HS-27A (cell line): ENCODE measurements around the gene LRRC71.

Experiments
- DNase-seq: peaks from one replicate; pipeline ENCODE4 v3.0.0-alpha.2; 2012; ENCODE audit warnings: low read depth, missing footprints

The LRRC71 gene

DNA sequence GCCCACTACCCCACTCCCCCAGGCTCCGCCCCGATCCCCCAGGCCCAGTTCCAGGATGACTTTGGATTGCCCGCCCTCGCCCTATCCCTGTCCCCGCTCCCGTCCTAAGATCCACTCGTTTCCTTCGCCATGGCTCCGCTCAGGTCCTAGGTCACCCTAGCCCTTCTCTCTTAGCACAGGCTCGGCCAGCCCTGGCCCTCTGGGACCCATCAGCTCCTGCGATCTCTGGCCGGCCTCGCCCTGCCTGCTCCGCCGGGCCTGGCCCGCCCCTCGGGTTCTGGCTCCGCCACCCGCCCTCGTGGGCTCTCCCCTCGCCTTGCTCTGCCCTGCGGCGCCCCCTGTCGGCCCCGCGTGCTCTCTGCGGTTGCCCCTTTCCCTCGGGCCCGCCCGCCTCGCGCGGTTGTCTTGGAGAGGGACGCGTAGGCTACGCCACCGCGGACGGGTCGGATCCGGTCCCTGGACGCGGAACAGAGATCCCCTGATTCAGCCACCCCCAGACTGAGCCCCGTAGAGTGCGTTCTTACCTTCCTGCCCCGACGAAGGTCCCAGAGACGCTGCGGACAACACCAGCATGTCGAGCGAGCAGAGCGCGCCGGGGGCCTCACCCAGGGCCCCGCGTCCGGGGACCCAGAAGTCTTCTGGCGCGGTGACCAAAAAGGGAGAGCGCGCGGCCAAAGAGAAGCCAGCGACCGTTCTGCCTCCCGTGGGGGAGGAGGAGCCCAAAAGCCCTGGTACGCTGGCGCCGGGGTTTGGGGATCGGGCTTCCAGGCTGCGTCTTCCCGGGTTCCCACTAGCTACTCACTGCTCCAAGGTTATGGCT lies at the start of gene LRRC71:
TSS of gene LRRC71 (plus strand) at position 400 of the 820 bp plus-strand sequence. CDS start at position 572, 172 bp downstream.
- DNase-seq: no peak

DNA sequence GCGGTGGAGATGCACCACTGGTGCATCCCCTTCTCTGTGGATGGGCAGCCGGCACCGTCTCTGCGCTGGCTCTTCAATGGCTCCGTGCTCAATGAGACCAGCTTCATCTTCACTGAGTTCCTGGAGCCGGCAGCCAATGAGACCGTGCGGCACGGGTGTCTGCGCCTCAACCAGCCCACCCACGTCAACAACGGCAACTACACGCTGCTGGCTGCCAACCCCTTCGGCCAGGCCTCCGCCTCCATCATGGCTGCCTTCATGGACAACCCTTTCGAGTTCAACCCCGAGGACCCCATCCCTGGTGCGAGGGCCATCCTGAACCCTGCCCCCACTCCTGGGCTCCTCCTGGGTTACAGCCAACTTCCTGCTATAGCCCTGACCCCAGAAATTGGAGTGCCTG lies 46.8 kb upstream of the LRRC71 start:
- DNase-seq: no peak

DNA sequence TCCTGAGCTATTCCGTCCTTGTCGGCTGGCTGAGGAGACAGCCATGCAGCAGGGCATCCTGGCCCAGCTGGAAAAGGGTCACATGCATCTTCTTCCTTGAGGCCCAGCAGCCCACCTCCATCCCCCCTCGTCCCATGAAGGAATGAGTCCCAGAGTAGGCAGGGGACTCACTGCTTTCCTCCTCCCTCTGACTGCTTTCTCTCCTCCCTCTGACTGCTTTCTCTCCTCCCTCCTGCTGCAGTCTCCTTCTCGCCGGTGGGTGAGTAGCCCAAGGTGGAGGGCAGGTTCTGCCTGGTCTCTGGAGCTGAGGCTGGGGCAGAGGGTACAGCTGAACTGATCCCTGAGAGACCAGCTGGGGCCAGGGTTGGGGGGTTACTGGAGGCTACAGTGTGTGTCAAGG lies 46.3 kb upstream of the LRRC71 start:
- no peak for DNase-seq

DNA sequence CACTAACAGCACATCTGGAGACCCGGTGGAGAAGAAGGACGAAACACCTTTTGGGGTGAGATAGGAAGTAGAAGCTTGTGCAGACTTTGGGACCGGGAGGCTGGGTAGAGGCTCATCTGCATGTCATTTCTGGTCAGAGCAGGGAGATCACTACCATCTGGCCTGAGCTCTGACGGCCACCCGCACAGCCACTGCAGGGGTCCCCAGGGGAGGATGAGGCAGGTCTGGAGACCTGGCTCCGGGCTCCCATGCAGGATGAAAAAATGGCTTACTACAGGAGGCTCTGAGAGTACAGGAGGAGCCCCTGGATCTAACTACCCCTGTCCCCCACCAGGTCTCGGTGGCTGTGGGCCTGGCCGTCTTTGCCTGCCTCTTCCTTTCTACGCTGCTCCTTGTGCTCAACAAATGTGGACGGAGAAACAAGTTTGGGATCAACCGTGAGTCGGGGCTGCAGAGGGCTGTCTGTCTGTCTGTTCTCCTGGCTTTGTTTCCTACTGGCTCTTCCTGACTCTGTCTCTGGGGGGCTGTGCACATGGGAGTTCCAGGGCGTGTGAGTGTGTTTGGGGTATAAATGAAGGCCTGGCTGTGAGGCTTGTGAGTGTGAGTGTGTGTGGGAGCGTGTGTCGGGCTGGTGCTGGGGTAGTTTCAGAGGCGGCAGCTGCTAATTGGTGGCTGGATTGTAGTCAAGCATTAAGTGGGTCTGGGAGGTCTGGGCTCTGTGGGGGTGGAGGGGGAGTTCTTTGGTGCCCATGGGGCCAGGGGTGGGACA lies 45.7 kb upstream of the LRRC71 start:
- DNase-seq: no peak

DNA sequence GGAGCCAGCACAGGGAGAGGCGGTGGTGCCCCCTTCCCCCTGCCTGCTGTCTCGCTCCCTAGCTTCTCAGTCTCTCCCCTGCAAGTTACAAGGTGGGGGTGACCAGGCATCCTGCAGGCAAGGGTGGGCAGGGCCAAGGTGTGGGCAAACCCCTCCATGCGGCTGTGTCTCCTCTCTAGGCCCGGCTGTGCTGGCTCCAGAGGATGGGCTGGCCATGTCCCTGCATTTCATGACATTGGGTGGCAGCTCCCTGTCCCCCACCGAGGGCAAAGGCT lies 45.2 kb upstream of the LRRC71 start:
- DNase-seq: no peak

DNA sequence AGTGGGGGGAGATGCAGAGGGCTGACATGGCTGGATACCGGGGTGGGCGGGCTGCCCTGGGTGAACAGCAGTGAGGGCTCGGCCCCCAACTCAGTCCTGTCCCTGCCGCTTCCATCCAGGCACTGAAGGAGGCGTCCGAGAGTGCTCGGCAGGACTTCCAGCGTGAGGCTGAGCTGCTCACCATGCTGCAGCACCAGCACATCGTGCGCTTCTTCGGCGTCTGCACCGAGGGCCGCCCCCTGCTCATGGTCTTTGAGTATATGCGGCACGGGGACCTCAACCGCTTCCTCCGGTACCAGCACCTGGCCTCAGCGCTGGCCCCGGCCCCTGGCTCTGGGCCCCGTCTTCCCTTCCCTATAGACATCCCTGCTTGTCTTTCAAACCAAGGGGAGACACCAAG lies 44.2 kb upstream of the LRRC71 start:
- DNase-seq: no peak

DNA sequence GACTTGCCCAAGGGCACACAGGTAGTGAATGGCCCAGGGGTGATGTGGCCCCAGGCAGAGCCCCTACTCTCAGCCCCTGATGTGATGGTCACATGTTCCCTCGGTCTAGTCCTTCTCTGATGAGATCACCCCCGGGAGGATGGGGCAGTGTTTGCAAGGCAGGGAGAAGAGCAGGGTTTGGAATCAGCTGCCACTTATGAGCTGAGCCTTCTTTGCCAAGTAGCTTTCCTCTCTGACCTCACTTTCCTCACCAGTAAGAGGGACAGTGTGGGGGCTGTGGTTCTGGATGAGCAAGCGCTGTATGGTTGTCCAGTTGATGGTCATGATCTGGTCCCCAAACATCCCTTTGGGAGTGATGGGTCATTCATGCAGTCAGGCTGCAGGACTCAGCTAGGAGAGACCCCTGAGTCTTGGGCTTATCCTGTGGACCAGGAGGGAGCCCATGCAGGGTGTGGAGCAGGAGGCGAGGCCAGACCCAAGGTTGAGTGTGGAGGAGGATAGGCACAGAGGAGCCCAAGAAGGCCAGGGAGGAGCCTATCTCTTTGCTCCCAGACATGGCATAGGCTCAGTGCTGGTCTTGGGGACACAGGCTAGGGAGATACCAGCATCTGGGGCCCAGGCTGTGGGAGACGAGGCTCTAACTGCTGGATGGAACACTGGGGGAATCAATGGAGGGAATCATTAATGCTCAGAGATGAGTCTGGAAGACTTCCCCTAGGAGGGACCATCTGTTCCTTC lies 42.8 kb upstream of the LRRC71 start:
- no peak for DNase-seq

DNA sequence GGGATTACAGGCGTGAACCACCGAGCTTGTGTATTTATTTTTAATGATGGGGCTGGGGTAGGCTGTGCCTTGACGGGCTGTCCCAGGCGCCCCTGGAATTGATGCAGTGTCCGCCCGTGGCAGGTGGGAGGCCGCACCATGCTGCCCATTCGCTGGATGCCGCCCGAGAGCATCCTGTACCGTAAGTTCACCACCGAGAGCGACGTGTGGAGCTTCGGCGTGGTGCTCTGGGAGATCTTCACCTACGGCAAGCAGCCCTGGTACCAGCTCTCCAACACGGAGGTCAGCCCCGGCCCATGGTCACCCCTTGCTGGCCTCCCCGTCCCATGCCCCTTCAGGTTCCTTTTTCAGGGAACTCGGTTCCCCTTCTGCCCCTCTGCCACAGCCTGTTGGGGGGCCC lies 40.6 kb upstream of the LRRC71 start:
- no peak for DNase-seq

DNA sequence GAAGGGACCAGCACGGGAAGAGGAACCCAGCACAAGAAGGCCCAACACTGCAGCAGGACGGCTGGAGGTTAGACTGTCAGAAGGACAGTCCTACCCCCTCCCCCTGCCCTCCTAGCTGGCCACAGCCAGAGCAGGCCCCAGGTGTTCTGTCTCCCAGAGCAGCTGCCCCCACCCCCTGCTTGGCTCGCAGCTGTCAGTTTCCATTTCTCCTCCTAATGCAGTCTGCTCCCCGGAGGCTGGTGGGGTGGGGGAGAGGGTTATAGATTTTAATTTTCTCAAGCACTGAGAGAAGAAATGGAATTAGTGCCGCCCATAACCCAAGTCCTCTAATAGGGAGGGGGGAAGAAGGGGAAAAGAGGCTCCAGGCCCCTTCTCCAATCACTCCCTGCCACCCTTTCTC lies 40.0 kb upstream of the LRRC71 start:
- no peak for DNase-seq

DNA sequence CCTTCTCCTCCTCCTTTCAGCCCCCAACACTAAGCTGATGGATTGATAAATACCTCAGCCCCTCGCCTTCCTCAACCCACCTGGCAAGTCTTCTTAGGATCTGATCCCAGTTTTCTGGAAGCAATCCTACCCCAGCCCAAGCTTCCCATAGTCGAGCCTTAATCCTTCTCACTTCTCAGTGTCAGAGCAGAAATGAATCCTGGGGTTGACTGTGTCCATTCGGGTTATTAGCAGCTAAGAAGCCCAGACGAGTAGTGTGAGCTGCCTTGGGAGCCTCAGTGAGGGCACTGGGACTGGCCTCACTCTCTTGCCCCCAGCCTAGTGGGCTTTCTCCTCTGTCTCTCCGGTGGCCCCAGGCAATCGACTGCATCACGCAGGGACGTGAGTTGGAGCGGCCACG lies 39.3 kb upstream of the LRRC71 start:
- no peak for DNase-seq

DNA sequence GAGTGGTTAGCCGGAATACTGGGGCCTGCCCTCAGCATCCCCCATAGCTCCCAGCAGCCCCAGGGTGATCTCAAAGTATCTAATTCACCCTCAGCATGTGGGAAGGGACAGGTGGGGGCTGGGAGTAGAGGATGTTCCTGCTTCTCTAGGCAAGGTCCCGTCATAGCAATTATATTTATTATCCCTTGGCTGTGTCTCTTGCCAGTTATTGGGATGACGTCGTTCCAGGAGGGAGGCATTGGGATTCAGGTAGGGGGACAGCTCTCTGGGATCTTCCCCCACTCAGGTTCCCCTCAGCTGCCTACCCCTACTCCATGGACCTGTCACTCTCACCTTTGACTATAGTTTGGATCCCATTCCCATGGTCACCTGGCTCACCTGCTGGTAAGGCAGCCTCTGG lies 38.8 kb upstream of the LRRC71 start:
- DNase-seq: no peak

DNA sequence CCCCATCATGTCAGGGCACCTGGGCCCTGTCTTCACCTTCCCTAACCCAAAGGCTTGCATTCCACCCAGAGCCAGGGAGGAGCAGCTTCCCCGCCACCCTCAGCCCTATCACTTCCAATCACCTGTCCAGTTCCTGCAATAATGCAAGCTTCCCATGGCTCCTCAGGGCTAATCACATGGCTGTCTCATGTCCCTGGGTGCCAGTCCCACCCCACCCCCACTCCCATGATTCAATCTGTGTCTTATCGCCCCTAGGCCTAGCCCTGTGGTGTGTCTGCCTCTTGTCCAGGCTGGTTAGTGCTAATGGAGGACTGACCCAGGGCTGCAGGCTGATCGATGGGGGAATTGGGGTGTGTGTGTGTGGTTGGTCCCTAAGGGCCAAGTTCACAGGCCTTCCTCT lies 37.9 kb upstream of the LRRC71 start:
- DNase-seq: no peak

DNA sequence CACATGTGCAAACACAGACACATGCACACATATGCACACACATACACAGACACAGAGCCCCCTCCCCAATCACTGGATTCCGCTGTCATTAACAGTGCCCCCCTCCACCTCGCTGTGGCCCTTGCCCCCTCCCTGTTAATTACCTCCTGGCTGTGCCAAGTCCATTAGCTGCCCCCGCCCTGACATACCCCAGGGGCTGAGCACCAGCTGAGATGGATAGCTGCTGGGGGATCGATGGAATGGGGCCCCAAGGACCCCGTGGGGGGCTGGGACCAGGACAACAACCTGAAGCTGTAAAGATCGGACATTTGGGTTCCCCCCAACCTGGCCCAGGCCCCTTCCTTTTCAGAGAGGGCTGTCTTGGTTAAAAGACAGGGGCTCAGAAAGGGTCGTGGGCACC lies 36.5 kb upstream of the LRRC71 start:
- DNase-seq: no peak

DNA sequence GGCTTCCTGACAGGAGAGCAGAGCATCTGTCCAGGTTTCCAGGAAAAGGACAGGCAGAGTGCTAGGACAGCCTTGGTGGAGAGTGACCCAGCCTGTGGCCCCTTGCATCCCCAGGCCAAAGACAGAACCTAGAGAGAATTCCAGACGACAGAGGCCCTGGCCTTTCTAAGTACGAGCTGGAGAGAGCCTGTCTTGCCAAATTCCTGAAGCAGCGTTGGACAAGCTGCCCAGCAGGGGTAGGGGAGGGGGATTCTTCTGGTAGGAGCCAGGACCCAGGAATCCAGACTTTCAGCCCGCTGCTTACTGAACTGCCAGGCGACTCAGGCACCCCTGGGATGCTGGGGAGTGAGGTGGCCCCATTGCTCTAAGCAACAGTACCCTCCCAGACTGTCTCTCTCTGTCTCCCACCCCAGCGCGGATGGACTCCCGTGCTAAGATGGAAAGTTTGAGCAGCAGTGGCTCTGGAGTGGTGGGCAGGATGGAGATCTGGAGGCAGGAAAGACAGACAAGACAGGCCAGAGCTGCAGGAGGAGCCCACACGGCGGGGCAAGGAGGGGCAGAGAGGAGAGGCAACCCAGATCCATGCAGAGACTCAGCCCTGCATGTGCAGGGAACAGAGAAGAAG lies 35.8 kb upstream of the LRRC71 start:
- no peak for DNase-seq

DNA sequence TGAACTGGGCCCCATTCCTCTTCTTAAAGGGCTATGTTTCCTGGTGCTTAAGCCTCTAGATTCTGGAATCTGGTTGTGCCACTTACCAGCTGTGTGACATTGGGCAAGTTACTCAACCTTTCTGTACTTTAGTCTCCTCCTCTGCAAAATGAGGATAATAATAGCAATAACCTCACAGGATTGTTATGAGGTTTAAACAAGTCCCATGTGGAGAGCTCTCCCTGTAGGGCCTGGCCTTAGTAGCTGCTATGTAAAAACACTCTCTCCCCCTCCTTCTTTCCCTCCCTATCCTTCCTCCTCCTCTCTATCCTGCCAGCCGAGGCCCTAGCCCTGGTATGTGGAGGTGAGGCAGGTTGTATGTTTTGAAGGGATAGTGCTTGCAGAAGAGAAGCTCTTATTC lies 35.1 kb upstream of the LRRC71 start:
- DNase-seq: no peak

DNA sequence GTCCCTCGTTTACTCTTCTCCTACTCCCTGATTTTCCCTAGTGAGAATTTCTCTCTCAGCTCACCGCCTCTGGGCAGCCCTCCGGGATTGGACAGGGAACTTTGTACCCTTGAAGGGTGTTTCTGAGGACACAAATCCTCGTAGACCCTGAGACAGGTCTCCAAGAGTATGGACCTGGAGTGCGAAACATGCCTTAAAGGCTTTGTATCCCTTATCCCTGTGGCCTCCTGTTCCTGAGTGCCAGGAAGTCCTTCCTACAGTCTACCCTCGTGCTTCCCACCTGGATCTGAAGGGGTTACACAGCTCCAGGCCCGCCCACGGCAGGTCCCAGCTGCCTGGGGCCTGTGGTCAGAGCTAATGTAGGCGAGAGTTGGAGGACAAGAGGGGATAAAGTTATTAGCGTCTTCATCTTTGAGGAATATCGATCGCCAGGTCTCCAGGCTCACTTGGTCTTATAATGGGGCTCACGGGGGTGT lies 34.5 kb upstream of the LRRC71 start:
- DNase-seq: no peak

DNA sequence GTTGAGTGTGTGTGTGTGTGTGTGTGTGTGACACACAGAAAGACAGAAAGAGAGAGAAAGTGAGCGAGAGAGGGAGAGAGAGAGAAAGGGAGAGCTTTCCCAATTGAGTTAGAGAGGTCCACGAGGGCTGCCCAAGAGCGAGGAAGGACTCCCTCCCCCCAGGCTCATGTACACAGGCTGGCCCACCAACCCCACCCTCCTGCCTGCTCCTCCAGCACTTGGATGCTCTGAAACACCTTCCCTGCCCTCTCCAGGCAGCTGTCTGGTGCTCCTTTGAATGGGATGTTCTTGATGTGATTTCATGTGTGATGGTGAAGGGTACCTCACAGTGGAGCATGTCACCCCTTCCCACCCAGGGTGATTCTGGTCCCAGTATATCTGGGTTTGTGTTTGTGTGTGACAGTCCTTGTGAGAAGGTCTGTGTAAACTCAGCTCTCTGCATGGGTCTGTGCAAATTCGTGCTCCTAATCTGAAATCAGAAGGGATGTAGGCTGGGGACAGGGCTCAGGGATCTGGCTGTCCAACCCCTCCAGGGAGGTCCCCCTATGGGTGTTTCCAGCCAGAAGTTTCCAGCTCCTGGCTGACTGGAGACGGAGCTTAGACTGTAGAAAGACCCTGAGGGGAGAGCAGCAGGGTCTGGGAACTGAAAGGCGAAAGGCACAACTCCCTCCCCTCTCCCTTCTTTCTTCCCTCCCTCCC lies 33.7 kb upstream of the LRRC71 start:
- DNase-seq: no peak

DNA sequence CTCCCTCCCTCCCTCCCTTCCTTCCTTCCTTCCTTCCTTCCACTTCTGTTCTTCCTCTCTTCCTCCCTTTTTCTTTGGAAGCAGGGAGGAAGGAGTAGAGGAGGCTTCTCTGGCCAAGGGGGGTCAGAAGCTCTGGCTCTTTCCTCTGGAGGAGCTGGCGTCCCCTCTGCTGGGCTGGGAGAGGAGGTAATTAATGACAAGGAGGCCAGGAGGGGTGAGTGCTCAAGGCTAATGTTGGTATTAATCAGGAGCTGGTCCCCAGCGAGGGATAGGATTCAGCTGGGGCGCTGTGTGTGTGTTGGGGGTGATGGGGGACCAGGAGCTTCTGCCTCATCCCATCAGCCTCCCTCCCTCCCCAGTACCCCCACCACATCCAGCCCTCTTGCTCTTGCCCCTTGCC lies 33.1 kb upstream of the LRRC71 start:
- no peak for DNase-seq

DNA sequence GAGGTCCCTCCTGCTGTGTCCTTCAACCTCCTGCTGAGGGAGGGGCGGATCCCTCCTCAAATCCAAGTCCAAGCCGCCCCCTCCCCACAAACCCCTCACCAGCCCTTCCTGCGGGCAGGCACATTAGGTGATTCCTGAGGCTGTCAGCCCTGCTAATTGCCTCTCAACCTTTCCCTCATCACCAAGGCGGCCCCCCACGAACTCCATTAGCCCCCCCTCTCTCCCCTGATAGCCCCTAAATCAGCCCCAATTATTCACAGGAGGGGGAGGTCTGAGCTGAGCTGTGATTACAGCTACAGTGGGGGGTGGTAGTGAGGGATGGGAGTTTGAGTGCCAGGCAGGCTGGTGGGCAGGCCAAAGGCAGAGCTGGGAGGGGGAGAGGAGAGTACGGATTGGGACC lies 32.7 kb upstream of the LRRC71 start:
- no peak for DNase-seq

DNA sequence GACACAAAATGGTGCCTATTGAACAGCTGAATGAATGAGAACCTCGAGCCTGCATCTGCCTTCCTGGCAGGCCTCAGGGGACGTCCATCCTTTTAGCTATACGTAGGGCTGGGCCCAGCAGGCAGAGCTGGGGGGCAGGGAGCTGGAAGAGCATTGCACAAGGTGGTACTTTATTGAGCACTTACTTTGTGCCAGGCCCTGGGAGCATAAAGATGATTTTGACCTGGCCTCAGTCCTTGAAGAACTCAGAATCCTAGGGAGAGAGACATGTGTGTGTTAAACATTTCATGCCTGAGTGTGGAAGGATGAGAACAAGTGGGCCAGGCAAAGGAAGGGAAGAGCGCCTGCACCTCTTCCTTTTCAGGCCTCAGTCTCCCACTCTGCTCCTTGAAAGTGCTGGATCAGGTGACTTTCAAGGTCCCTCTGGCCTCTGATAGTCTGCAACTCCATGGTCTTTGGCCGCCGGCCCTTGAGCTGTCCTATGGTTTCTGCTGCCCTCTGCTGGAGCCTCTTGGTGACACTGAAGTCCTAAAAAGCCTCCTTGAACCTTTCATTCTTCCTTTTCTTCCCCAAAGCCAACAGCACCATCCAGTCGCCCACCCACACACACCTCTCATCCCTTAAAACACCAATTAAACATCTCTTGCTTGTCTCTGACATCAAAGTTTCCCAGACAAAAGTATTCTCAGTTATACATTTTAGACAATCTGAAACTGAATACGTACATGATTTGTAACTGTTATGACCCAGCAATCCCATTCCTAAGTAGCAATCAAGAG lies 30.4 kb upstream of the LRRC71 start:
- DNase-seq: peak; percentile 57
